Fibroblast of lung (primary cell): ENCODE measurements around the gene SLC30A5.

Source experiments
- EZH2 ChIP-seq: IDR thresholded peaks from 2 replicates; pipeline ENCODE4 v1.5.1; 2012; ENCODE audit warnings: low read length, control low read depth, mild to moderate bottlenecking; ENCODE audit errors: missing control alignments
- TF ChIP-seq, protein P1 (sequence below), 2 donors: IDR thresholded peaks in 1 of 2; conservative IDR thresholded peaks in 1 of 2; 1 replicate in 1 of 2; 2 replicates in 1 of 2; pipeline ENCODE4 v1.5.1; 2011 to 2012; ENCODE audit warnings: low read length in 2 of 2, control low read depth in 1 of 2, inconsistent platforms in 1 of 2, low read depth in 1 of 2, mild to moderate bottlenecking in 1 of 2

DNA sequence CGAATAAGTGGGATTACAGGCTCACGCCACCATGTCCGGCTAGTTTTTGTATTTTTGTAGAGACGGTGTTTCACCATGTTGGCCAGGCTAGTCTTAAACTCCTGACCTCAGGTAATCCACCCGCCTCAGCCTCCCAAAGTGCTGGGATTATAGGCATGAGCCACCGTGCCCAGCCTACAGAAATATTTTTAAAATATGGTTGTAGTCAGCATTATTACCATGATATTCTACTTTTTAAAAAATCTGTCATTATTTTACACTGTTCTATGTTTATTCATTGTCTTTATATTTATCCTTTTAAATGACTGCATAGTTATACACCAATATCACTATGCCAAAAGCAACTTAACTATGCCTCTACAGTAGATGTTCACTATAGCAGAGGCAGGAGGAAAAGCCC lies 41.6 kb upstream of the SLC30A5 start:
- TF ChIP-seq, protein P1, sequence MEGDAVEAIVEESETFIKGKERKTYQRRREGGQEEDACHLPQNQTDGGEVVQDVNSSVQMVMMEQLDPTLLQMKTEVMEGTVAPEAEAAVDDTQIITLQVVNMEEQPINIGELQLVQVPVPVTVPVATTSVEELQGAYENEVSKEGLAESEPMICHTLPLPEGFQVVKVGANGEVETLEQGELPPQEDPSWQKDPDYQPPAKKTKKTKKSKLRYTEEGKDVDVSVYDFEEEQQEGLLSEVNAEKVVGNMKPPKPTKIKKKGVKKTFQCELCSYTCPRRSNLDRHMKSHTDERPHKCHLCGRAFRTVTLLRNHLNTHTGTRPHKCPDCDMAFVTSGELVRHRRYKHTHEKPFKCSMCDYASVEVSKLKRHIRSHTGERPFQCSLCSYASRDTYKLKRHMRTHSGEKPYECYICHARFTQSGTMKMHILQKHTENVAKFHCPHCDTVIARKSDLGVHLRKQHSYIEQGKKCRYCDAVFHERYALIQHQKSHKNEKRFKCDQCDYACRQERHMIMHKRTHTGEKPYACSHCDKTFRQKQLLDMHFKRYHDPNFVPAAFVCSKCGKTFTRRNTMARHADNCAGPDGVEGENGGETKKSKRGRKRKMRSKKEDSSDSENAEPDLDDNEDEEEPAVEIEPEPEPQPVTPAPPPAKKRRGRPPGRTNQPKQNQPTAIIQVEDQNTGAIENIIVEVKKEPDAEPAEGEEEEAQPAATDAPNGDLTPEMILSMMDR (conservative IDR thresholded peaks at IDR 0.05 in 1 of 2, IDR thresholded peaks at IDR 0.05 in 1 of 2; ENCODE audit: low read depth in 1 of 2, low read length in 2 of 2): no peak
- no peak for TF ChIP-seq EZH2
